Activated CD8-positive, alpha-beta T cell treated with anti-CD3 and anti-CD28 coated beads for 36 hours (primary cell): ENCODE data around the gene AADACL4. TPM values are rescaled to one million over a fixed set of nuclear protein-coding genes. Genes with fewer than 3 reads are reported as not detected.

Experiments
- ATAC-seq: fragments of 200-7000 bp; cut with Tn5 transposase; one replicate; pipeline ENCODE4 v1.10.0; 2021; ENCODE audit warnings: mild to moderate bottlenecking, moderate library complexity
- CTCF ChIA-PET: fragments of 350-600 bp; sonication (Branson Sonifier 250); formaldehyde crosslinking; loops from one replicate; lab custom pipeline; 2021; ENCODE audit warnings: antibody characterized with exemption; lab: Charles Lee
- POLR2A ChIA-PET: fragments of 350-600 bp; sonication (Branson Sonifier 250); formaldehyde crosslinking; loops from one replicate; lab custom pipeline; 2021; ENCODE audit warnings: antibody characterized with exemption; lab: Charles Lee
- DNase-seq: peaks from one replicate; pipeline ENCODE4 v3.0.0-alpha.2; 2020
- H3K27ac Mint-ChIP-seq: one replicate; pipeline ENCODE4 v1.8.0; 2021; ENCODE audit warnings: mild to moderate bottlenecking, mixed read lengths
- H3K27me3 Mint-ChIP-seq: one replicate; pipeline ENCODE4 v1.8.0; 2021; ENCODE audit warnings: mixed read lengths
- H3K36me3 Mint-ChIP-seq: one replicate; pipeline ENCODE4 v1.8.0; 2021; ENCODE audit warnings: low read depth, mixed read lengths
- H3K4me1 Mint-ChIP-seq: one replicate; pipeline ENCODE4 v1.8.0; 2021; ENCODE audit warnings: low read depth, mixed read lengths
- H3K4me3 Mint-ChIP-seq: one replicate; pipeline ENCODE4 v1.8.0; 2021; ENCODE audit warnings: mild to moderate bottlenecking, moderate library complexity, mixed read lengths
- H3K9me3 Mint-ChIP-seq: one replicate; pipeline ENCODE4 v1.8.0; 2021; ENCODE audit warnings: mixed read lengths
- intact Hi-C: fragments of 100-400 bp; cut with micrococcal nuclease; formaldehyde crosslinking; loops from one replicate; pipeline ENCODE4 v1.10.0; 2022
- total RNA-seq, 2 experiments: library from RNA; stranded (reverse); gene quantifications; one replicate each; pipeline ENCODE4 v1.2.3, GENCODE V29; 2021
- TF ChIP-seq, protein P1 (sequence below): fragments of 200-600 bp; IDR thresholded peaks from one replicate; pipeline ENCODE4 v1.8.0; 2022; ENCODE audit warnings: antibody characterized with exemption, mild to moderate bottlenecking

Gene AADACL4
- total RNA-seq, 2 experiments from 2014 or later = not detected

- POLR2A ChIA-PET = no interaction called here
- Mint-ChIP-seq H3K4me1 (no peaks in the 10 kb centered on the region), H3K27me3 (peaks cover 10% of the 10 kb centered on the region), H3K9me3 (no peaks in the 10 kb centered on the region), H3K36me3 (no peaks in the 10 kb centered on the region), H3K27ac (no peak overlapping the region), H3K4me3 (no peak overlapping the region)
- ATAC-seq (no peak), DNase-seq (no peak)
- CTCF ChIA-PET = no interaction called here
- intact Hi-C loops = no loop called here
- TF ChIP-seq, protein P1, sequence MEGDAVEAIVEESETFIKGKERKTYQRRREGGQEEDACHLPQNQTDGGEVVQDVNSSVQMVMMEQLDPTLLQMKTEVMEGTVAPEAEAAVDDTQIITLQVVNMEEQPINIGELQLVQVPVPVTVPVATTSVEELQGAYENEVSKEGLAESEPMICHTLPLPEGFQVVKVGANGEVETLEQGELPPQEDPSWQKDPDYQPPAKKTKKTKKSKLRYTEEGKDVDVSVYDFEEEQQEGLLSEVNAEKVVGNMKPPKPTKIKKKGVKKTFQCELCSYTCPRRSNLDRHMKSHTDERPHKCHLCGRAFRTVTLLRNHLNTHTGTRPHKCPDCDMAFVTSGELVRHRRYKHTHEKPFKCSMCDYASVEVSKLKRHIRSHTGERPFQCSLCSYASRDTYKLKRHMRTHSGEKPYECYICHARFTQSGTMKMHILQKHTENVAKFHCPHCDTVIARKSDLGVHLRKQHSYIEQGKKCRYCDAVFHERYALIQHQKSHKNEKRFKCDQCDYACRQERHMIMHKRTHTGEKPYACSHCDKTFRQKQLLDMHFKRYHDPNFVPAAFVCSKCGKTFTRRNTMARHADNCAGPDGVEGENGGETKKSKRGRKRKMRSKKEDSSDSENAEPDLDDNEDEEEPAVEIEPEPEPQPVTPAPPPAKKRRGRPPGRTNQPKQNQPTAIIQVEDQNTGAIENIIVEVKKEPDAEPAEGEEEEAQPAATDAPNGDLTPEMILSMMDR = no peak
Observed at GRCh38 chr1:12714710-12715475, 71.0 kb downstream of the AADACL4 start.

GRCh38 chr1:12715896-12716437 lies 72.1 kb downstream of the AADACL4 start, which contains the start of gene AADACL3:
Gene AADACL3 (plus strand): TSS chr1:12716110. CDS start chr1:12716177, 67 bp downstream.
- Mint-ChIP-seq H3K4me1 (no peaks in the 10 kb centered on the region), H3K36me3 (no peaks in the 10 kb centered on the region), H3K27ac (no peak within 1 kb of the TSS), H3K4me3 (no peak within 1 kb of the TSS), H3K9me3 (no peaks in the 10 kb centered on the region), H3K27me3 (peaks cover 15% of the 10 kb centered on the region)
- CTCF ChIA-PET = no interaction called here
- no peak for DNase-seq
- no peak for ATAC-seq
- TF ChIP-seq, protein P1 = no peak
- intact Hi-C loops = no loop called here
- POLR2A ChIA-PET = interaction anchor here (0.6 kb wide), 1 partner anchor 1314 kb away, joined by 3 read pairs; no protein-coding TSS in a partner anchor

Other genes with a start within 250 kb of the AADACL4 start
- gene DHRS3, start 25.9 kb upstream of the AADACL4 start, total RNA-seq = 100 to 1,000 TPM; 129 to 135 TPM
- gene AADACL3, start 72.0 kb downstream of the AADACL4 start, total RNA-seq = not detected
- gene CFAP107, start 102.1 kb downstream of the AADACL4 start, total RNA-seq = not detected
- gene PRAMEF12, start 129.7 kb downstream of the AADACL4 start, total RNA-seq = not detected
- not detected for gene PRAMEF1, start 147.3 kb downstream of the AADACL4 start, total RNA-seq
- not detected for gene PRAMEF11, start 187.3 kb downstream of the AADACL4 start, total RNA-seq
- not detected for gene HNRNPCL1, start 204.6 kb downstream of the AADACL4 start, total RNA-seq
- gene PRAMEF2, start 213.0 kb downstream of the AADACL4 start, total RNA-seq = not detected
- not detected for gene PRAMEF4, start 242.1 kb downstream of the AADACL4 start, total RNA-seq